Activated T-helper 2 cell treated with anti-CD3 and anti-CD28 coated beads, Interferon-gamma antibody, Interleukin-2, Interleukin-4, amounts not matched to agents 10 μg/mL and 5 μg/mL and 100 μg/mL, durations not matched to agents 14 hours and 24 hours and 36 hours (primary cell): ENCODE measurements around the gene PUSL1. TPM values are rescaled to one million over a fixed set of nuclear protein-coding genes. Genes with fewer than 3 reads are reported as not detected.
A peak's percentile ranks its signal among the peaks of the same experiment; 100 is the strongest.

Experiments used
- DNase-seq: peaks from one replicate; pipeline ENCODE4 v3.0.0; 2021; ENCODE audit warnings: low spot score
- H3K27ac Mint-ChIP-seq: one replicate; pipeline ENCODE4 v1.8.0; 2021; ENCODE audit warnings: mixed read lengths
- H3K27me3 Mint-ChIP-seq: one replicate; pipeline ENCODE4 v1.8.0; 2021; ENCODE audit warnings: low read depth, mixed read lengths
- H3K36me3 Mint-ChIP-seq: one replicate; pipeline ENCODE4 v1.8.0; 2021; ENCODE audit warnings: low read depth, mixed read lengths
- H3K4me1 Mint-ChIP-seq: one replicate; pipeline ENCODE4 v1.8.0; 2021; ENCODE audit warnings: low read depth, mixed read lengths
- H3K4me3 Mint-ChIP-seq: one replicate; pipeline ENCODE4 v1.8.0; 2021; ENCODE audit warnings: low read depth, mild to moderate bottlenecking, moderate library complexity, mixed read lengths
- H3K9me3 Mint-ChIP-seq: one replicate; pipeline ENCODE4 v1.8.0; 2021; ENCODE audit warnings: mixed read lengths
- intact Hi-C: fragments of 100-400 bp; cut with micrococcal nuclease; formaldehyde crosslinking; loops from one replicate; pipeline ENCODE4 v1.15.1; 2023
- total RNA-seq: library from RNA; stranded (reverse); gene quantifications from 2 replicates; pipeline ENCODE4 v1.2.3, GENCODE V29; 2022

PUSL1 gene
- total RNA-seq, 1 donor from 2014 or later: 31.8 TPM

DNA sequence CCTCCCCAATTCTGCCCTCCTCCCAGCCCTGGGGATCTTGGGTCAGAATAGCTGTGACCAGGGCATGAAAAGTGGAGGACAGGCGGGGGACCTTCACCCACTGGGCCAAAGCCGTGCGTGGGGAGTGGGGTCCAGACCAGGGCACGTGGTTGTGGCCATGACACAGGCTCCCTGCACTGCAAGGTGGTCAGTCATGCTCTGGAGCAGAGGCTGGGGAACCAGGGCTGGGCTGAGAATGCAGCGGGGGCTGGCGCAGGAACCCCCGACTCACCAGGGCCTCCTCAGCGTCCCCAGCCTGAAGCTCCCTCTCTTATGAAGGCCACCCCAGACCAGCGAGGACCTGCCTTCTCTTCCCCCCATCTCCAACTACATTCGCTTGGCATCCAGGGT lies 38.1 kb downstream of the PUSL1 start:
- intact Hi-C loops: no loop called here
- Mint-ChIP-seq H3K27ac (no peak overlapping the region), H3K36me3 (peaks cover 3% of the 10 kb centered on the region), H3K4me1 (peaks cover 5% of the 10 kb centered on the region), H3K27me3 (no peaks in the 10 kb centered on the region), H3K9me3 (no peaks in the 10 kb centered on the region), H3K4me3 (peak overlapping the region; percentile 47)
- no peak for DNase-seq

DNA sequence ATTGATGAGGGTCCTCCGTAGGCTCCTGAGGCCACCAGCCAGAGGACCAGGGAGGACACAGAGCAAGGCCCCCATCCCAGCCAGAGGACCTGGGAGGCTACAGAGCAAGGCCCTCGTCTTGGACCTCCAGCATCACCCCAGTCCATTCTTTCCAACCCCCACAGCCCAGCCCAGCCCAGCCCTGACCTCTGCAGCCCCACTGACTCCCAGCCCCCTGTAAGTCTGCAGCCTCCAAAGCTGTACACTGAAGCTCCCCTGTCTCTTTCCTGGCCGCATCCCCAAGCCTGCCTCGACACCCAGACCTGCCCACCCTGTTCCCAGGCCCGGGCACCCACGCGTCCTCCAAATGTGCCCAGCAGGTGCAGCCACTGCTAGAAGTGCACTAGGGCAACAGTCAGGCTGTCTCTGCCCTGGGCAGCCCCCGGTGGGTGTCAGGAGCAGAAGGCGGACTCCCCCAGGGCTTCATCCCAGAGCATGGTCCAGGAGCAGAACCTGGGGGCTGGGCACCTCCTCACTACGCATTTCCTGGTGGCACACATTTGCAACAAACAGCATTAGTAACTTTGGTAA lies 38.7 kb downstream of the PUSL1 start:
- Mint-ChIP-seq H3K9me3 (no peaks in the 10 kb centered on the region), H3K27me3 (peaks cover 3% of the 10 kb centered on the region), H3K4me3 (peak overlapping the region; percentile 47), H3K4me1 (peaks cover 5% of the 10 kb centered on the region), H3K36me3 (peaks cover 3% of the 10 kb centered on the region), H3K27ac (no peak overlapping the region)
- no peak for DNase-seq
- intact Hi-C loops: no loop called here

DNA sequence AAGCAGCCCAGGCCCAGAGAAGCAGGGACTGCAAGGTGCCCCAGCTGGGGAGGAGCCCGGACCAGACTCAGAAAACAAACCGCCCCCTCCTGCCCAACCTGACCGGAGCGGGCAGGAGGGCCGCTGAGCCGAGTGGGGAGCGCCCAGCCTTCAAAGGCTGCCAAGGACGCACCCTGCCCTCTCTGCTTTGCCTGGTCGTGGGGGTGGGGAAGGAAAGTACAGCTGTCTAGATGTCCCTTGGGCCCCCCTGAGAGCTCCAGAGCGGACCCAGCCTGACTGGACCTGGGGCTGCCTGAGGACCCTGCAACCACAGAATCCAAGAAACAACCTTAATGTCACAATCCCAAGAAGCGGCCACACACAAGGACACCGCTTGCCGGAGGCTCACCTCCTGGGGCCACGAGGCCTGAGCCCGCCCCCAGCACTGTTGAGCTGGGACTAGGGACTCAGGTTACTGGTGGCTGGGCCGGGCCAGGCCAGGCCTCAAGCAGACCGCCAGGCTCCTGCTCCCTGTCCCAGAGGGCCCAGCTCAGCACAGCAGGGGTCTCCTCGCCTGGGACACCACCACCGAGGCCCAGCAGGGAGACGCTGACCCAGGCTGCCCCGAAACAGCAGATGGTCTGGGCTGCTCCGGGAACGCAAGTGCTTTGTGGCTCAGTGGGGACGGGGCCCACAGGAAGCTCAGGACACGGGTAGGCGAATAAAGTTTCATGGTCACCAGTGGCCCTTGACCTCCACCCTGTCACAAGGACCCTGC lies 39.4 kb downstream of the PUSL1 start:
- Mint-ChIP-seq H3K4me3 (peak overlapping the region; percentile 77), H3K27ac (peak overlapping the region; percentile 28), H3K4me1 (peaks cover 5% of the 10 kb centered on the region), H3K9me3 (no peaks in the 10 kb centered on the region), H3K36me3 (peaks cover 1% of the 10 kb centered on the region), H3K27me3 (peaks cover 10% of the 10 kb centered on the region)
- DNase-seq: no peak
- intact Hi-C loops: loop anchor here (2.0 kb wide), 2 partner anchors 27 to 39 kb away; partner anchors contain the start of genes AURKAIP1 and PUSL1

DNA sequence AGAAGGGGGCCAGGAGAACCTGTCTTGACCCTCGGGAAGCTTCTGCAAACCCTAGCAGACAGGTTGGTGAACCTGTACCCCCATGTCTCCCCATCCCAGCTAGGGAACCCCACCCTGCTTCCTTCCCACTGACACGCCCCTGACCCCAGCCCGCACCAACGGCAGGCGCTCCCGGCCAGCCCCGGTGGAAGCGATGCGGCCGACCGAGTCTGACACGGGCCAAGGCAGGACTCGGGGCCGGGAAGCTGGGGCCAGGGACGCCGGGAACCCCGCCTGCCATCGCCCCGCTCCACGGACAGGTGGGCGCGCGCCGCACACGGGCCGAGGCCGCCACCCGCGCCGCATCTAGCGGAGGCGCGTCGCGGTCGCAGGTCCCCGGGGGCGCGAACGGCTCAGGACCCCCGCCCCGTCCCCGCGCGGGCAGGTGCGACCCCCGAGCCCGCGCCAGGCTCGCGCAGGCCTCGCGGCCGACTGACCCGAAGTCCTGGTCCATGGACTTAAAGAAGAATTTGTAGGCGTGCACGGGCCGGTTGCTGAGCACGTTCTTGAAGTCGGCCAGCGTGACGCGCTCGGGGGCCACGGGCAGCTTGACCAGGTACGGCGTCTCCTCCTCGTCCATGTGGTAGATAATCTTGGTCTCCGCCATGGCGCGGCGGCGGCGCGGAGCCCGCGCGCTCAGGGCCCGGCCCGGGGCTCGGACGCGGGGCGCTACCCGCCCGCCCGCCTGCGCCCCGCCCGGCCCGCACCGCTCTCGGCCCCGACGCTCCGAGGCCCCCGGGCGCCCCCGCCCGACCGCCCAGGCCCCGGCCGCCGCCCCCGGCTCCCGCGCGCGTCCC lies 40.2 kb downstream of the PUSL1 start:
- Mint-ChIP-seq H3K27me3 (peaks cover 14% of the 10 kb centered on the region), H3K4me3 (peak overlapping the region; percentile 77), H3K36me3 (no peaks in the 10 kb centered on the region), H3K27ac (peak overlapping the region; percentile 28), H3K9me3 (no peaks in the 10 kb centered on the region), H3K4me1 (peaks cover 5% of the 10 kb centered on the region)
- intact Hi-C loops: loop anchor here (2.0 kb wide), 2 partner anchors 26 to 40 kb away; partner anchors contain the start of genes AURKAIP1 and PUSL1
- no peak for DNase-seq

- Mint-ChIP-seq H3K4me1 (peaks cover 5% of the 10 kb centered on the region), H3K9me3 (no peaks in the 10 kb centered on the region), H3K27me3 (peaks cover 16% of the 10 kb centered on the region), H3K36me3 (no peaks in the 10 kb centered on the region), H3K27ac (peak within 1 kb of the TSS; percentile 28), H3K4me3 (peak within 1 kb of the TSS; percentile 77)
- DNase-seq: peak; percentile 62
- intact Hi-C loops: loop anchor here (2.0 kb wide), 2 partner anchors 25 to 41 kb away; partner anchors contain the start of genes AURKAIP1 and PUSL1
Measured at GRCh38 chr1:1349256-1350012, 41.0 kb downstream of the PUSL1 start, which contains the start of gene DVL1. TSS of gene DVL1 (minus strand) at chr1:1349418. CDS start at chr1:1349065, 353 bp downstream.

DNA sequence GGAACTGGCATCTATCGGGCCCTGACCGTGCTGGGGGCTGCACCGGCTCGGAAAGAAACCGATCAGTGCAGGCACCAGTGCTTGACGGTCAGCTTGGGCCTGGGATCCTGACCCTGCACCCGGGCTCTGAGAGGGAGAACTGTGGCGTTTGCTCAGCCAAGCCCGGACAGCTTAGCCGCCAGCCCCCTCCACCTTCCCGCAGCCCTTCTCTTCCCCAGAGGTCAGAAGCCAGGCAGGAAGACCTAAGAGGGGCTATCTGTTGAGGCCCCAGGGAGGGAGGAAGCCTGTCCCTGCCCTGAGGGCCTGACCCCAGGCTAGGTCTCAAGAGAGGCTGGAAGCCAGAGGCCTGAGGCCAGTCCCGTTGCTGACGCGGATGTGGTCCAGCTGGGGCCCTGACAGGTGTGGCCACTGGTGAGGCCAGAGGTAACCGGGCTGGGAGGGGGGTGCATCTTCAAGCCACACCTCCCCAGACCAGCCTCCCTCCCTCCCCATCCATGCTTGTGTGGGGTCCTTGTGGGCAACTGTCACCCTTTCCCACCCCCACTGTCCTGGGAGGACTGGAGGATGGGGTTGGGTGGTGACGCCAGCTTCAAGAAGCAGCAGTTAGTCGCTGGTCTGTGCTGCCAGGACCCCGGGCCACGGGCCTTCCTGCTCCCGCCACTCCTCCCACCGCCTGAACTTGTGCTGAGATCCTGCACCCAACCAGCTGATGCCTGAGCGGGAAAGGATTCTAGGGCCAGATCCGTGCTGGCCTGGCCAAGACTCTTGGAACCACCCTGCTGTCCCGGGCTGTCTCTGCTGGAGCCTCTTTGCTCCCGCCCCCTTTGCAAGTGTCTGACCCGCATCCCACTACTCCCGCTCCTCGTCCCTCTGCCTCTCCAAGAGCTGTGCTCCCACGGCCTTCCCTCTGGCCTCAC lies 43.4 kb downstream of the PUSL1 start:
- no peaks in the 10 kb centered on the region for H3K9me3 Mint-ChIP-seq
- intact Hi-C loops: no loop called here
- peak overlapping the region; percentile 67 for H3K4me3 Mint-ChIP-seq
- H3K27ac Mint-ChIP-seq: peak overlapping the region; percentile 34
- DNase-seq: no peak
- no peaks in the 10 kb centered on the region for H3K36me3 Mint-ChIP-seq
- H3K27me3 Mint-ChIP-seq: peaks cover 16% of the 10 kb centered on the region
- H3K4me1 Mint-ChIP-seq: peaks cover 4% of the 10 kb centered on the region

GRCh38 chr1:1352786-1353388 lies 44.5 kb downstream of the PUSL1 start:
- intact Hi-C loops: no loop called here
- DNase-seq: no peak
- Mint-ChIP-seq H3K4me1 (no peaks in the 10 kb centered on the region), H3K27me3 (peaks cover 21% of the 10 kb centered on the region), H3K36me3 (no peaks in the 10 kb centered on the region), H3K4me3 (no peak overlapping the region), H3K27ac (peak overlapping the region; percentile 31), H3K9me3 (no peaks in the 10 kb centered on the region)

DNA sequence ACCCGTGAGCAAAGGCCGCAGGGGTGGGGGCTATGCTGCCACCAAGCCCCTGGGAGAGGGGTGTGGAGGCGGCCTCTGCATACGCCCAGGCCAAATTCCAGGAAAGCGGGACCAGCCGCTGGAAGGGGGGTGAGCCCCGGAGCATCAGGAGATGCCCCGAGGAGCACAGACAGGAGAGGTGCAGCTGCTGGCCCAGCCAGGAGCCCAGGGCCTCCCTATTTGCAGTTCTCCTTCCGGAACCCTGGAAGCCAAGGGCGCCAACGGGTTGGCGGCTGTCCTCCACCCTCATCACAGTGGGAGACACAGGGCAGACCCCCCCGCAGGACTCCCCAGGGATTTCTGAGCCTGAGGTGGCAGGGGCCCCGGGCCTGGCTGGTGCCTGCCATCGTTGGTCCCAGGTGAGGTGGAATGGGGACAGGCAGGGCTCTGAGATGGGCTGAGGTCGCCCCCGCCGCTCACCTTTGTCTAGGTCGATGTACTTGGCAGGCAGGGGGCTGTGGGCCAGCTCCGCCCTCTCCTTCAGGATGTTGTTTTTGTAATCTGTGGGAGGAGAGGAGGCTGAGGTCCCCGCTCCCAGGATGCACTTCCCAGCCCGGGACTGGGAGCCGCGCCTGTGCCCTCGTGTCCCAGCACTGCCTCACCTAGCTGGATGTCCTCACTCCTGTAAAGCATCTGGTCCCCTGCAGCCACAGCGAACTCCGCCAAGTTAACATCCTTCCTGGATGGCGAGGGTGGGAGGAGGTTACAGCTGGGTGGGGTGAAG lies 45.2 kb downstream of the PUSL1 start:
- no peaks in the 10 kb centered on the region for H3K4me1 Mint-ChIP-seq
- no peak for DNase-seq
- intact Hi-C loops: no loop called here
- H3K27me3 Mint-ChIP-seq: peaks cover 21% of the 10 kb centered on the region
- no peaks in the 10 kb centered on the region for H3K9me3 Mint-ChIP-seq
- H3K4me3 Mint-ChIP-seq: peak overlapping the region; percentile 17
- H3K36me3 Mint-ChIP-seq: no peaks in the 10 kb centered on the region
- no peak overlapping the region for H3K27ac Mint-ChIP-seq

DNA sequence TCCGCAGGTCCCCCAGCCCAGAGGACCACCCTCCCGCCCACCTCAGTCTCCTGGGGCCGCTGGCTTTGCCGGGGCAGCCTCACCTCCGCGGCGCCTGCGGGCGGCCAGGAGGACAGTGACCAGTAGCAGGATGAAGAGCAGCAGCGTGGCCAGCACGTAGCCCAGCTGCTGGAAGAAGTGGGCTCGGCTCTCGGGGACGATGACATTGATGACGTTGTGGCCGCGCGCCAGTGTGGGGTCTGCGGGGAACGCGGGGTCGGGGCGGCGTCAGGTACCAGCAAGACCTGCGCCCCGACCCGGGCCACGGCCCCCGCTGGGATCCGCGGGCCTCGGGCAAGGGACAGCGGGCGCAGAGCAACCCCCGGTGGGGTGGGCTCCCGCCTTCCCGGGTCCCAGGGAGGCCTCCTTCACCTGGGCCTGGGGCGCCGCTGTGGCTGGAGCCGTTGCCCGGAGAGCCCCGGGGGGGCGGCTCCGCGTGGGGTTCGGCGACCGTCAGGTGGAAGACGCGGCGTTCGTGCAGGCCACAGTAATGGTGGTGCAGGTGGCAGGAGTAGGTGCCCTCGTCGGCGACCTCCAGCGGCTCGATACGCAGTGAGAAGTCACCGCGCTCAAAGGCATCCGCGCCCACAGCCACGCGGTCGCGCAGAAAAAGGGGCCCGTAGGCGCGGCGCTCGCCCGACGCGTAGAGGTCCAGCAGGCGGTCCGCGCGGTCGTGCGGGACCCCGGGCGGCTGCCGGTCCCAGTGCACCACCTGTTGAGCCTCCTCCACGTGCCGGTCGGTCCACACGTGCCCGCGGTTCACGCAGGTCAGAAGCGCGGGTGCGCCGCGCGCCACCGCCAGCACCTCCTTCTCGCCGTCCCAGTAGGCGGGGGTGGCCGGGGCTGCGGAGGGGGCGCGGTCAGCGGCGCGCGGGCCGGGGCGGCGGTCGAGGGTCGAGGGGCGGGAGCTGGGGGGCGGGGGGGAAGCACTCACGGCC lies 46.2 kb downstream of the PUSL1 start:
- no peaks in the 10 kb centered on the region for H3K9me3 Mint-ChIP-seq
- H3K4me1 Mint-ChIP-seq: peaks cover 6% of the 10 kb centered on the region
- no peaks in the 10 kb centered on the region for H3K36me3 Mint-ChIP-seq
- H3K27ac Mint-ChIP-seq: no peak overlapping the region
- no peak overlapping the region for H3K4me3 Mint-ChIP-seq
- peaks cover 25% of the 10 kb centered on the region for H3K27me3 Mint-ChIP-seq
- intact Hi-C loops: no loop called here
- DNase-seq: no peak

DNA sequence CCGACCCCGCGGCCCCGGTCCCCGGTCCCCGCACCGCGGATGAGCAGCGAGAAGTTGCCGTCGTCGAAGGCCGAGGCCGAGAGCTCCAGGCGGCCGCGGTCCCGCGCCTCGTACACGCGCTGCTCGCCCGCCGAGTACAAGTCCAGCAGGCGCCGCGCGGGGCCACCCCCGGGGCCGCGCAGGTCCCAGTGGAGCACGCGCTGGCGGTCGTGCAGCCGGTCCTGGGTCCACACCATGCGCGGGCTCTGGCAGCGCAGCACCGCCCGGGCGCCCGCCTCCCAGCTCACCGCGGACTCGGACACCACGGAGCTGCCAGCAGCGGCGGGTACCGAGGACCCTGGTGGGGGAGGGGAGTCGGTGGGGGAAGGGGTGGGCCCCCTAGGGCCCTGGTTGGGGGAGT lies 47.0 kb downstream of the PUSL1 start:
- H3K9me3 Mint-ChIP-seq: no peaks in the 10 kb centered on the region
- H3K27me3 Mint-ChIP-seq: peaks cover 25% of the 10 kb centered on the region
- DNase-seq: no peak
- intact Hi-C loops: no loop called here
- H3K4me3 Mint-ChIP-seq: no peak overlapping the region
- H3K27ac Mint-ChIP-seq: no peak overlapping the region
- no peaks in the 10 kb centered on the region for H3K36me3 Mint-ChIP-seq
- H3K4me1 Mint-ChIP-seq: peaks cover 6% of the 10 kb centered on the region
